ENCODE data around the gene AKAP6. TPM values are rescaled to one million over a fixed set of nuclear protein-coding genes. Genes with fewer than 3 reads are reported as not detected.

The AKAP6 gene
- total RNA-seq, 1 experiment from 2014 or later, result 1.9 TPM

DNA sequence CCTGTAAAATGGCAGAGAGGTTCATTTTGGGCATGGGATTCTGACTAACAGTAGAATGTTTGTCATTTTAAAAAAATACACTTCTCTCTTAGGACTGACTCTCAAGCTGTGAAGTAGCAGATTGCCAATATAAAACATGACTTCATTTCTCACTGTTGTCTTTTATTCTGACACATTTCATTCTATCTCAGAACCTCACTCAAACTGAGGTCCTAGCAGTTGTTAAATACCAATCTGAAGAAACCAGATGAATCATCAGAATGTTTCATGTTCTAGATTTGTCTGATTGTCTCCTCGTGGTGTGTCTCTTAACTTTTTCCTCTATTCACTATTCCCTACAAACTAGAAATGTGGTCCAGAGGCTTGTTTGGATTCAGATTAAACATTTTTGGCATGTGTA lies 333.1 kb downstream of the AKAP6 start:
- ChIA-PET RAD21 (ENCODE audit: low non-redundant PET in 1 of 2, low total read pairs in 2 of 2, uncharacterized antibody in 2 of 2, unreplicated experiment in 2 of 2) (no interaction called here), CTCF (no interaction called here), POLR2A (no interaction called here)
- Histone ChIP-seq H3K4me2 (ENCODE audit: low read length) (no peak overlapping the region), H3K9ac (ENCODE audit: low read length) (no peak overlapping the region), H4K20me1 (ENCODE audit: insufficient read depth) (no peaks in the 10 kb centered on the region), H3K36me3 (ENCODE audit: control insufficient read depth in 1 of 2, insufficient read depth in 2 of 2, low read length in 2 of 2) (no peaks in the 10 kb centered on the region), H3K4me3 (replicated peaks in 1 of 2; ENCODE audit: low read depth in 1 of 2, low read length in 2 of 2) (no peak overlapping the region), H2AFZ (ENCODE audit: low read depth, low read length, poor library complexity, severe bottlenecking) (no peak overlapping the region), H3K27me3 (ENCODE audit: insufficient read depth, low read length) (peaks cover 15% of the 10 kb centered on the region), H3K9me3 (ENCODE audit: control insufficient read depth in 1 of 2, insufficient read depth in 1 of 2, low read depth in 1 of 2, low read length in 2 of 2) (no peaks in the 10 kb centered on the region), H3K4me1 (ENCODE audit: control insufficient read depth in 1 of 2, insufficient read depth in 2 of 2, low read length in 2 of 2) (no peaks in the 10 kb centered on the region), H3K79me2 (ENCODE audit: insufficient read depth, low read length) (no peaks in the 10 kb centered on the region), H3K9me2 (ENCODE audit: insufficient read depth) (no peaks in the 10 kb centered on the region), H3K27ac (ENCODE audit: low read depth, low read length) (no peak overlapping the region)
- DNase-seq (ENCODE audit: low read depth, low spot score) (no peak), ATAC-seq (no peak)
- no TSS peak for BruUV-seq (replicated peaks)
- intact Hi-C loops (cut with micrococcal nuclease), result no loop called here
- TF ChIP-seq ATF3 (IDR thresholded peaks at IDR 0.05) (no peak), CEBPB (IDR thresholded peaks at IDR 0.05; ENCODE audit: low read depth) (no peak), TCF7L2 (IDR thresholded peaks at IDR 0.05; ENCODE audit: borderline replicate concordance, extremely low read depth, insufficient read depth, insufficient read length) (no peak), ELF1 (IDR thresholded peaks at IDR 0.05; ENCODE audit: borderline replicate concordance, low read depth) (no peak), EGR1 (IDR thresholded peaks at IDR 0.05; ENCODE audit: low read depth) (no peak), CBX3 (IDR thresholded peaks at IDR 0.05; ENCODE audit: low read depth) (no peak), SRF (IDR thresholded peaks at IDR 0.05; ENCODE audit: low read depth) (no peak), RAD21 (IDR thresholded peaks at IDR 0.05; ENCODE audit: low read depth) (no peak), JUND (IDR thresholded peaks at IDR 0.05) (no peak), ZBTB33 (IDR thresholded peaks at IDR 0.05; ENCODE audit: extremely low read depth, insufficient replicate concordance, low read length) (no peak), YY1 (IDR thresholded peaks at IDR 0.05; ENCODE audit: extremely low read depth, insufficient replicate concordance, low read depth, low read length) (no peak), ZFX (IDR thresholded peaks at IDR 0.05) (no peak), SP1 (IDR thresholded peaks at IDR 0.05; ENCODE audit: low read depth) (no peak), EZH2phosphoT487 (IDR thresholded peaks at IDR 0.05; ENCODE audit: borderline replicate concordance) (no peak), ZNF274 (IDR thresholded peaks at IDR 0.05; ENCODE audit: low read depth, low read length) (no peak), EZH2 (IDR thresholded peaks at IDR 0.05) (no peak)
- TF ChIP-seq, protein P1, sequence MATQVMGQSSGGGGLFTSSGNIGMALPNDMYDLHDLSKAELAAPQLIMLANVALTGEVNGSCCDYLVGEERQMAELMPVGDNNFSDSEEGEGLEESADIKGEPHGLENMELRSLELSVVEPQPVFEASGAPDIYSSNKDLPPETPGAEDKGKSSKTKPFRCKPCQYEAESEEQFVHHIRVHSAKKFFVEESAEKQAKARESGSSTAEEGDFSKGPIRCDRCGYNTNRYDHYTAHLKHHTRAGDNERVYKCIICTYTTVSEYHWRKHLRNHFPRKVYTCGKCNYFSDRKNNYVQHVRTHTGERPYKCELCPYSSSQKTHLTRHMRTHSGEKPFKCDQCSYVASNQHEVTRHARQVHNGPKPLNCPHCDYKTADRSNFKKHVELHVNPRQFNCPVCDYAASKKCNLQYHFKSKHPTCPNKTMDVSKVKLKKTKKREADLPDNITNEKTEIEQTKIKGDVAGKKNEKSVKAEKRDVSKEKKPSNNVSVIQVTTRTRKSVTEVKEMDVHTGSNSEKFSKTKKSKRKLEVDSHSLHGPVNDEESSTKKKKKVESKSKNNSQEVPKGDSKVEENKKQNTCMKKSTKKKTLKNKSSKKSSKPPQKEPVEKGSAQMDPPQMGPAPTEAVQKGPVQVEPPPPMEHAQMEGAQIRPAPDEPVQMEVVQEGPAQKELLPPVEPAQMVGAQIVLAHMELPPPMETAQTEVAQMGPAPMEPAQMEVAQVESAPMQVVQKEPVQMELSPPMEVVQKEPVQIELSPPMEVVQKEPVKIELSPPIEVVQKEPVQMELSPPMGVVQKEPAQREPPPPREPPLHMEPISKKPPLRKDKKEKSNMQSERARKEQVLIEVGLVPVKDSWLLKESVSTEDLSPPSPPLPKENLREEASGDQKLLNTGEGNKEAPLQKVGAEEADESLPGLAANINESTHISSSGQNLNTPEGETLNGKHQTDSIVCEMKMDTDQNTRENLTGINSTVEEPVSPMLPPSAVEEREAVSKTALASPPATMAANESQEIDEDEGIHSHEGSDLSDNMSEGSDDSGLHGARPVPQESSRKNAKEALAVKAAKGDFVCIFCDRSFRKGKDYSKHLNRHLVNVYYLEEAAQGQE (IDR thresholded peaks at IDR 0.05; ENCODE audit: low read depth), result no peak
- TF ChIP-seq, protein P2, sequence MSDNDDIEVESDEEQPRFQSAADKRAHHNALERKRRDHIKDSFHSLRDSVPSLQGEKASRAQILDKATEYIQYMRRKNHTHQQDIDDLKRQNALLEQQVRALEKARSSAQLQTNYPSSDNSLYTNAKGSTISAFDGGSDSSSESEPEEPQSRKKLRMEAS (IDR thresholded peaks at IDR 0.05), result no peak
- TF ChIP-seq, protein P3, sequence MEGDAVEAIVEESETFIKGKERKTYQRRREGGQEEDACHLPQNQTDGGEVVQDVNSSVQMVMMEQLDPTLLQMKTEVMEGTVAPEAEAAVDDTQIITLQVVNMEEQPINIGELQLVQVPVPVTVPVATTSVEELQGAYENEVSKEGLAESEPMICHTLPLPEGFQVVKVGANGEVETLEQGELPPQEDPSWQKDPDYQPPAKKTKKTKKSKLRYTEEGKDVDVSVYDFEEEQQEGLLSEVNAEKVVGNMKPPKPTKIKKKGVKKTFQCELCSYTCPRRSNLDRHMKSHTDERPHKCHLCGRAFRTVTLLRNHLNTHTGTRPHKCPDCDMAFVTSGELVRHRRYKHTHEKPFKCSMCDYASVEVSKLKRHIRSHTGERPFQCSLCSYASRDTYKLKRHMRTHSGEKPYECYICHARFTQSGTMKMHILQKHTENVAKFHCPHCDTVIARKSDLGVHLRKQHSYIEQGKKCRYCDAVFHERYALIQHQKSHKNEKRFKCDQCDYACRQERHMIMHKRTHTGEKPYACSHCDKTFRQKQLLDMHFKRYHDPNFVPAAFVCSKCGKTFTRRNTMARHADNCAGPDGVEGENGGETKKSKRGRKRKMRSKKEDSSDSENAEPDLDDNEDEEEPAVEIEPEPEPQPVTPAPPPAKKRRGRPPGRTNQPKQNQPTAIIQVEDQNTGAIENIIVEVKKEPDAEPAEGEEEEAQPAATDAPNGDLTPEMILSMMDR (IDR thresholded peaks at IDR 0.05 in 2 of 3, conservative IDR thresholded peaks at IDR 0.05 in 1 of 3; ENCODE audit: borderline replicate concordance in 1 of 3, insufficient read depth in 1 of 3, low read depth in 2 of 3, low read length in 2 of 3), result no peak
